HepG2 (cell line): ENCODE measurements around the gene ZNF559. TPM values are rescaled to one million over a fixed set of nuclear protein-coding genes. Genes with fewer than 3 reads are reported as not detected.

Experiments
- CHD2 ChIP-seq: IDR thresholded peaks from 2 replicates; pipeline ENCODE4 v1.6.1; 2011; ENCODE audit warnings: low read depth, low read length, improper control_type of control experiment
- DMAP1 ChIP-seq: IDR thresholded peaks from 2 replicates; pipeline ENCODE4 v1.6.1; 2016
- EP300 ChIP-seq, 3 experiments: sonication (generic) in 1 of 3; formaldehyde crosslinking in 1 of 3; IDR thresholded peaks; 2 replicates each; pipeline versions ENCODE4 v1.5.1 to v1.6.1; 2011 to 2020; ENCODE audit warnings: low read depth in 2 of 3, low read length in 2 of 3, borderline replicate concordance in 1 of 3, improper control_type of control experiment in 1 of 3, mild to moderate bottlenecking in 1 of 3, missing genetic modification reagents in 1 of 3, moderate library complexity in 1 of 3
- ESRRA ChIP-seq: sonication (generic); formaldehyde crosslinking; IDR thresholded peaks from 2 replicates; pipeline ENCODE4 v1.5.1; 2020; ENCODE audit warnings: mild to moderate bottlenecking, low read depth, missing genetic modification reagents
- HNRNPL ChIP-seq: fragments of 200-400 bp; formaldehyde crosslinking; IDR thresholded peaks from 2 replicates; pipeline ENCODE4 v1.6.1; 2017; ENCODE audit warnings: mild to moderate bottlenecking, low read depth, low read length
- KDM5A ChIP-seq: fragments of 200-600 bp; sonication (generic); IDR thresholded peaks from 2 replicates; pipeline ENCODE4 v1.7.0; 2018; ENCODE audit warnings: antibody characterized with exemption, mild to moderate bottlenecking, low read length, borderline replicate concordance
- KMT2B ChIP-seq: IDR thresholded peaks from 2 replicates; pipeline ENCODE4 v1.6.1; 2016; ENCODE audit warnings: missing genetic modification reagents, missing compliant biosample characterization
- NAIF1 ChIP-seq: sonication (generic); formaldehyde crosslinking; IDR thresholded peaks from 2 replicates; pipeline ENCODE4 v1.5.0; 2020; ENCODE audit warnings: mild to moderate bottlenecking, missing genetic modification reagents, borderline replicate concordance
- NCOA5 ChIP-seq: sonication (generic); formaldehyde crosslinking; IDR thresholded peaks from 2 replicates; pipeline ENCODE4 v1.4.0; 2020; ENCODE audit warnings: missing genetic modification reagents
- NR2C2 ChIP-seq: sonication (generic); formaldehyde crosslinking; IDR thresholded peaks from 2 replicates; pipeline ENCODE4 v1.4.0; 2020; ENCODE audit warnings: missing genetic modification reagents, mild to moderate bottlenecking, moderate library complexity, borderline replicate concordance
- REL ChIP-seq: sonication (generic); formaldehyde crosslinking; conservative IDR thresholded peaks from 2 replicates; pipeline ENCODE4 v1.8.0; 2022; ENCODE audit warnings: mild to moderate bottlenecking, missing genetic modification reagents, moderate library complexity
- RFX1 ChIP-seq: fragments of 450-650 bp; IDR thresholded peaks from 2 replicates; pipeline ENCODE4 v1.6.1; 2017
- RFXANK ChIP-seq: IDR thresholded peaks from 2 replicates; pipeline ENCODE4 v1.6.1; 2016
- RORA ChIP-seq: sonication (generic); formaldehyde crosslinking; IDR thresholded peaks from 2 replicates; pipeline ENCODE4 v1.5.0; 2020; ENCODE audit warnings: mild to moderate bottlenecking, missing genetic modification reagents, moderate library complexity
- SMARCE1 ChIP-seq: fragments of 450-650 bp; IDR thresholded peaks from 2 replicates; pipeline ENCODE4 v1.6.1; 2017; ENCODE audit warnings: borderline replicate concordance
- SMYD3 ChIP-seq: sonication (generic); formaldehyde crosslinking; IDR thresholded peaks from 2 replicates; pipeline ENCODE4 v1.8.1; 2023; ENCODE audit warnings: mild to moderate bottlenecking, missing genetic modification reagents
- U2AF2 ChIP-seq: fragments of 200-400 bp; formaldehyde crosslinking; IDR thresholded peaks from 2 replicates; pipeline ENCODE4 v1.6.1; 2017; ENCODE audit warnings: low read depth, mild to moderate bottlenecking, low read length
- ZBTB20 ChIP-seq: sonication (generic); formaldehyde crosslinking; IDR thresholded peaks from 2 replicates; pipeline ENCODE4 v1.8.1; 2023; ENCODE audit warnings: missing genetic modification reagents, low read depth, mild to moderate bottlenecking, borderline replicate concordance
- ZZZ3 ChIP-seq: sonication (generic); formaldehyde crosslinking; IDR thresholded peaks from 2 replicates; pipeline ENCODE4 v1.4.0; 2020; ENCODE audit warnings: missing genetic modification reagents, mild to moderate bottlenecking, borderline replicate concordance
- polyA plus RNA-seq, 8 experiments: library from polyadenylated mRNA; depleted of rRNA in 3 of 8; stranded (reverse) in 7 of 8; unstranded in 1 of 8; fragments of >200 nt; fragmentation: Illumina TruSeq in 4 of 8; extraction: Trizol in 4 of 8; gene quantifications; 2 replicates each; pipeline versions ENCODE4 v1.2.1 to v1.2.3, GENCODE V29; 2011 to 2016; ENCODE audit warnings: low read depth in 4 of 8, missing spikeins in 1 of 8, mixed read lengths in 1 of 8; ENCODE audit not compliant: insufficient read depth in 1 of 8
- total RNA-seq, 5 experiments: library from RNA; depleted of rRNA; stranded (reverse); fragments of >200 nt; fragmentation: Illumina TruSeq; extraction: Trizol; gene quantifications; 2 replicates each; pipeline ENCODE4 v1.2.3, GENCODE V29; 2016; ENCODE audit warnings: low read depth in 1 of 5
- TF ChIP-seq, protein P1 (sequence below): sonication (generic); formaldehyde crosslinking; IDR thresholded peaks from 2 replicates; pipeline ENCODE4 v1.8.0; 2022; ENCODE audit warnings: missing genetic modification reagents, mild to moderate bottlenecking, borderline replicate concordance
- TF ChIP-seq, protein P2 (sequence below): sonication (generic); formaldehyde crosslinking; IDR thresholded peaks from 2 replicates; pipeline ENCODE4 v1.8.1; 2023; ENCODE audit warnings: mild to moderate bottlenecking, missing genetic modification reagents, borderline replicate concordance
- TF ChIP-seq, protein P3 (sequence below): sonication (generic); formaldehyde crosslinking; conservative IDR thresholded peaks from 2 replicates; pipeline ENCODE4 v1.4.0; 2020; ENCODE audit warnings: missing genetic modification reagents
- TF ChIP-seq, protein P4 (sequence below): fragments of 450-650 bp; IDR thresholded peaks from 2 replicates; pipeline ENCODE4 v1.6.1; 2017
- TF ChIP-seq, protein P5 (sequence below): sonication (generic); formaldehyde crosslinking; IDR thresholded peaks from 2 replicates; pipeline ENCODE4 v1.5.0; 2020; ENCODE audit warnings: missing genetic modification reagents
- TF ChIP-seq, protein P6 (sequence below): sonication (generic); formaldehyde crosslinking; IDR thresholded peaks from 2 replicates; pipeline ENCODE4 v1.5.0; 2020; ENCODE audit warnings: missing genetic modification reagents

The ZNF559 gene
- total and polyA plus RNA-seq, 2 of the 13 experiments (the other 11 are each of a cell fraction or from before 2014, with no cell fraction given), result 6.3 to 9.8 TPM

DNA sequence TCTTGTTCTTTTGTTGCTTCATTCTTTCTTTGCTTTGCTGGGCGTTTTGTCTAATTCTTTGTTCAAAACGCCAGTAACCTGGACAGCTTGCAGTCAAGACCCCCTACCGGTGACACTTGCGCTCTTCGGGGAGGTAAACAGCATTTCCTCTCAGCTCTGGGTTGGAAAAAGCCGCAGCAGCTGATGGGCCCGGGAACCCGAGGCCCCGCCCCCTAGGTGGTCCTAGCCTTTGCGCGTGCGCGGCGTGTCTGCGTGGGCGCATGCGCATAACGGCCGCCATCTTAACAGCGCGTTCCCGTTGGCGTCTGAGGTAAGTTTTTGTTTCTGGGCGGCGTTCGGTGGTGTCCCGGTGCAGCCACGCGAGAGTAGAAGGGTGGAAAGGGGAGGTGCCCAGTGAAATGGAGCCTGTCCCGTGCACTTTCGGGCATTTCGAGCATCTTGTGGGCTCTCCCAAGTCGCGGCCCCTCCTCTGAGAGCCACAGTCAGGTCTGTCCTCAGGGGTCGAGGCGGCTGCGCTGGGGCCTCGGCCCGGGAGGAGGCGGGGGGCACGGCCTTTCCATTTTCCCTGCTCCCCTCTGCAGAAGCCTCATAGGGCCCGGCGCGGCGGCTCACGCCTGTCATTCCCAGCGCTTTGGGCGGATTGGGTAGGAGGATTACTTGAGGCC lies at the start of gene ZNF559 (continued):
- TF ChIP-seq, protein P1, sequence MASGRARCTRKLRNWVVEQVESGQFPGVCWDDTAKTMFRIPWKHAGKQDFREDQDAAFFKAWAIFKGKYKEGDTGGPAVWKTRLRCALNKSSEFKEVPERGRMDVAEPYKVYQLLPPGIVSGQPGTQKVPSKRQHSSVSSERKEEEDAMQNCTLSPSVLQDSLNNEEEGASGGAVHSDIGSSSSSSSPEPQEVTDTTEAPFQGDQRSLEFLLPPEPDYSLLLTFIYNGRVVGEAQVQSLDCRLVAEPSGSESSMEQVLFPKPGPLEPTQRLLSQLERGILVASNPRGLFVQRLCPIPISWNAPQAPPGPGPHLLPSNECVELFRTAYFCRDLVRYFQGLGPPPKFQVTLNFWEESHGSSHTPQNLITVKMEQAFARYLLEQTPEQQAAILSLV (CRISPR knock-in tag), result no peak
- TF ChIP-seq, protein P2, sequence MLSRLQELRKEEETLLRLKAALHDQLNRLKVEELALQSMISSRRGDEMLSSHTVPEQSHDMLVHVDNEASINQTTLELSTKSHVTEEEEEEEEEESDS, result no peak
- no peak for TF ChIP-seq ZZZ3 (CRISPR knock-in tag)
- TF ChIP-seq, protein P3, sequence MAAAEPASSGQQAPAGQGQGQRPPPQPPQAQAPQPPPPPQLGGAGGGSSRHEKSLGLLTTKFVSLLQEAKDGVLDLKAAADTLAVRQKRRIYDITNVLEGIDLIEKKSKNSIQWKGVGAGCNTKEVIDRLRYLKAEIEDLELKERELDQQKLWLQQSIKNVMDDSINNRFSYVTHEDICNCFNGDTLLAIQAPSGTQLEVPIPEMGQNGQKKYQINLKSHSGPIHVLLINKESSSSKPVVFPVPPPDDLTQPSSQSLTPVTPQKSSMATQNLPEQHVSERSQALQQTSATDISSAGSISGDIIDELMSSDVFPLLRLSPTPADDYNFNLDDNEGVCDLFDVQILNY, result 0 out of 2 replicates have a peak, but pooled peaks have one; percentile 36
- no peak for TF ChIP-seq U2AF2
- no peak for TF ChIP-seq ZBTB20 (CRISPR knock-in tag)
- no peak for TF ChIP-seq RFXANK
- TF ChIP-seq KDM5A, result no peak
- TF ChIP-seq SMYD3 (CRISPR knock-in tag), result no peak
- no peak for TF ChIP-seq RORA (CRISPR knock-in tag)
- no peak for TF ChIP-seq EP300 (IDR thresholded peaks at IDR 0.05; ENCODE audit: low read depth in 2 of 2, low read length in 2 of 2)
- no peak for TF ChIP-seq EP300 (CRISPR knock-in tag; IDR thresholded peaks at IDR 0.05; ENCODE audit: borderline replicate concordance)
- TF ChIP-seq DMAP1 (CRISPR knock-in tag), result 0 out of 2 replicates have a peak, but pooled peaks have one; percentile 19
- TF ChIP-seq KMT2B (CRISPR knock-in tag), result no peak
- TF ChIP-seq CHD2, result peak; percentile 92
- no peak for TF ChIP-seq REL
- TF ChIP-seq, protein P4, sequence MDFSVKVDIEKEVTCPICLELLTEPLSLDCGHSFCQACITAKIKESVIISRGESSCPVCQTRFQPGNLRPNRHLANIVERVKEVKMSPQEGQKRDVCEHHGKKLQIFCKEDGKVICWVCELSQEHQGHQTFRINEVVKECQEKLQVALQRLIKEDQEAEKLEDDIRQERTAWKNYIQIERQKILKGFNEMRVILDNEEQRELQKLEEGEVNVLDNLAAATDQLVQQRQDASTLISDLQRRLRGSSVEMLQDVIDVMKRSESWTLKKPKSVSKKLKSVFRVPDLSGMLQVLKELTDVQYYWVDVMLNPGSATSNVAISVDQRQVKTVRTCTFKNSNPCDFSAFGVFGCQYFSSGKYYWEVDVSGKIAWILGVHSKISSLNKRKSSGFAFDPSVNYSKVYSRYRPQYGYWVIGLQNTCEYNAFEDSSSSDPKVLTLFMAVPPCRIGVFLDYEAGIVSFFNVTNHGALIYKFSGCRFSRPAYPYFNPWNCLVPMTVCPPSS, result no peak
- no peak for TF ChIP-seq NCOA5 (CRISPR knock-in tag)
- TF ChIP-seq SMARCE1, result no peak
- TF ChIP-seq ESRRA (CRISPR knock-in tag), result no peak
- TF ChIP-seq, protein P5, sequence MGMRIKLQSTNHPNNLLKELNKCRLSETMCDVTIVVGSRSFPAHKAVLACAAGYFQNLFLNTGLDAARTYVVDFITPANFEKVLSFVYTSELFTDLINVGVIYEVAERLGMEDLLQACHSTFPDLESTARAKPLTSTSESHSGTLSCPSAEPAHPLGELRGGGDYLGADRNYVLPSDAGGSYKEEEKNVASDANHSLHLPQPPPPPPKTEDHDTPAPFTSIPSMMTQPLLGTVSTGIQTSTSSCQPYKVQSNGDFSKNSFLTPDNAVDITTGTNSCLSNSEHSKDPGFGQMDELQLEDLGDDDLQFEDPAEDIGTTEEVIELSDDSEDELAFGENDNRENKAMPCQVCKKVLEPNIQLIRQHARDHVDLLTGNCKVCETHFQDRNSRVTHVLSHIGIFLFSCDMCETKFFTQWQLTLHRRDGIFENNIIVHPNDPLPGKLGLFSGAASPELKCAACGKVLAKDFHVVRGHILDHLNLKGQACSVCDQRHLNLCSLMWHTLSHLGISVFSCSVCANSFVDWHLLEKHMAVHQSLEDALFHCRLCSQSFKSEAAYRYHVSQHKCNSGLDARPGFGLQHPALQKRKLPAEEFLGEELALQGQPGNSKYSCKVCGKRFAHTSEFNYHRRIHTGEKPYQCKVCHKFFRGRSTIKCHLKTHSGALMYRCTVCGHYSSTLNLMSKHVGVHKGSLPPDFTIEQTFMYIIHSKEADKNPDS (CRISPR knock-in tag), result no peak
- peak; percentile 28; the same call in 1 of the 2 replicates for TF ChIP-seq NR2C2 (CRISPR knock-in tag)
- TF ChIP-seq, protein P6, sequence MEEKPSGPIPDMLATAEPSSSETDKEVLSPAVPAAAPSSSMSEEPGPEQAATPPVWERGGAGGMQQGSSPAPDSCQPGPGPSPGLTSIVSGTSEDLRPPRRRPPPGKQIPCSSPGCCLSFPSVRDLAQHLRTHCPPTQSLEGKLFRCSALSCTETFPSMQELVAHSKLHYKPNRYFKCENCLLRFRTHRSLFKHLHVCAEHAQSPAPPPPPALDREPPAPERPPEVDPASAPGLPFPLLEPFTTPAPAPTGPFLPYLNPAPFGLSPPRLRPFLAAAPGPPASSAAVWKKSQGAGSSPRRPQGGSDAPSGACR, result no peak
- 0 out of 2 replicates have a peak, but pooled peaks have one; percentile 21 for TF ChIP-seq HNRNPL
- no peak for TF ChIP-seq RFX1
- no peak for TF ChIP-seq NAIF1 (CRISPR knock-in tag)
